ENCODE measurements around the gene NOTCH3. TPM values are rescaled to one million over a fixed set of nuclear protein-coding genes. Genes with fewer than 3 reads are reported as not detected.

Gene NOTCH3
- total RNA-seq, 1 experiment from 2014 or later: 39.4 TPM

DNA sequence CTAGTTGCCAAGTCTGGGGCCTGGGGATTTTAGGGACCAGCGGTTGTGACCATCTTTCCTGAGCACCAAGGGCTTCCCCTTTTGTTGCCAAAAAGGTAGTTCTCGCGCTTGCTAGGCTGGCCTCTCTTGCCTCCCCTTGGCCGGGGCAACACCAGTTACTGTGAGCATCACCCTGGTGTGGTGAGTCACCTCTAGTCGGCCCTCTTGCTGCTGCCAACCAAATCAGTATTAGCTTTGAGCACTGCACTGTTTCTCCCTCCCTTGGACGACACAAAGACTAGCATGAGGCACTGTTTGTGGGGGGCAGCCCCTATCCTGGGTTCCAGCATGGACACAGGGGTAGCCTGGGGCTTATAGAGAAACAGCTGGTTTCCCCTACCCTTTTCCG, 86.6 kb downstream of the NOTCH3 start:
- Histone ChIP-seq H3K9ac (ENCODE audit: low read length) (no peak overlapping the region), H3K4me3 (replicated peaks in 1 of 2; ENCODE audit: low read depth in 1 of 2, low read length in 2 of 2) (no peak overlapping the region), H3K27ac (ENCODE audit: low read depth, low read length) (no peak overlapping the region), H3K79me2 (ENCODE audit: insufficient read depth, low read length) (no peaks in the 10 kb centered on the region), H3K27me3 (ENCODE audit: insufficient read depth, low read length) (no peaks in the 10 kb centered on the region), H3K9me2 (ENCODE audit: insufficient read depth) (no peaks in the 10 kb centered on the region), H3K9me3 (ENCODE audit: control insufficient read depth in 1 of 2, insufficient read depth in 1 of 2, low read depth in 1 of 2, low read length in 2 of 2) (peaks cover 3 to 6% of the 10 kb centered on the region in 2 experiments; a peak in 1 of 4 replicates), H4K20me1 (ENCODE audit: insufficient read depth) (no peaks in the 10 kb centered on the region), H3K4me1 (ENCODE audit: control insufficient read depth in 1 of 2, insufficient read depth in 2 of 2, low read length in 2 of 2) (no peaks in the 10 kb centered on the region; a peak in 1 of 4 replicates), H3K36me3 (ENCODE audit: control insufficient read depth in 1 of 2, insufficient read depth in 2 of 2, low read length in 2 of 2) (peaks cover 23 to 24% of the 10 kb centered on the region in 2 experiments), H3K4me2 (ENCODE audit: low read length) (no peak overlapping the region), H2AFZ (ENCODE audit: low read depth, low read length, poor library complexity, severe bottlenecking) (no peak overlapping the region)
- no peak for ATAC-seq
- RAD21 ChIA-PET (ENCODE audit: low non-redundant PET in 1 of 2, low total read pairs in 2 of 2, uncharacterized antibody in 2 of 2, unreplicated experiment in 2 of 2): no interaction called here
- POLR2A ChIA-PET: interaction anchor here (0.6 kb wide), 1 partner anchor 256 kb away, joined by 3 read pairs; no protein-coding TSS in a partner anchor
- no TSS peak for BruUV-seq (replicated peaks)
- TF ChIP-seq RAD21 (IDR thresholded peaks at IDR 0.05; ENCODE audit: low read depth) (no peak), EZH2phosphoT487 (IDR thresholded peaks at IDR 0.05; ENCODE audit: borderline replicate concordance) (no peak), JUND (IDR thresholded peaks at IDR 0.05) (no peak), CBX3 (IDR thresholded peaks at IDR 0.05; ENCODE audit: low read depth) (no peak), SRF (IDR thresholded peaks at IDR 0.05; ENCODE audit: low read depth) (no peak), EZH2 (IDR thresholded peaks at IDR 0.05) (no peak), YY1 (IDR thresholded peaks at IDR 0.05; ENCODE audit: extremely low read depth, insufficient replicate concordance, low read depth, low read length) (no peak), POLR2AphosphoS5 (IDR thresholded peaks at IDR 0.05; ENCODE audit: low read depth, low read length) (no peak)
- TF ChIP-seq, protein P1, sequence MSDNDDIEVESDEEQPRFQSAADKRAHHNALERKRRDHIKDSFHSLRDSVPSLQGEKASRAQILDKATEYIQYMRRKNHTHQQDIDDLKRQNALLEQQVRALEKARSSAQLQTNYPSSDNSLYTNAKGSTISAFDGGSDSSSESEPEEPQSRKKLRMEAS (IDR thresholded peaks at IDR 0.05): no peak
- TF ChIP-seq, protein P2, sequence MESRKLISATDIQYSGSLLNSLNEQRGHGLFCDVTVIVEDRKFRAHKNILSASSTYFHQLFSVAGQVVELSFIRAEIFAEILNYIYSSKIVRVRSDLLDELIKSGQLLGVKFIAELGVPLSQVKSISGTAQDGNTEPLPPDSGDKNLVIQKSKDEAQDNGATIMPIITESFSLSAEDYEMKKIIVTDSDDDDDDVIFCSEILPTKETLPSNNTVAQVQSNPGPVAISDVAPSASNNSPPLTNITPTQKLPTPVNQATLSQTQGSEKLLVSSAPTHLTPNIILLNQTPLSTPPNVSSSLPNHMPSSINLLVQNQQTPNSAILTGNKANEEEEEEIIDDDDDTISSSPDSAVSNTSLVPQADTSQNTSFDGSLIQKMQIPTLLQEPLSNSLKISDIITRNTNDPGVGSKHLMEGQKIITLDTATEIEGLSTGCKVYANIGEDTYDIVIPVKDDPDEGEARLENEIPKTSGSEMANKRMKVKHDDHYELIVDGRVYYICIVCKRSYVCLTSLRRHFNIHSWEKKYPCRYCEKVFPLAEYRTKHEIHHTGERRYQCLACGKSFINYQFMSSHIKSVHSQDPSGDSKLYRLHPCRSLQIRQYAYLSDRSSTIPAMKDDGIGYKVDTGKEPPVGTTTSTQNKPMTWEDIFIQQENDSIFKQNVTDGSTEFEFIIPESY (IDR thresholded peaks at IDR 0.05; ENCODE audit: extremely low read depth, insufficient replicate concordance, low read length): no peak
- TF ChIP-seq, protein P3, sequence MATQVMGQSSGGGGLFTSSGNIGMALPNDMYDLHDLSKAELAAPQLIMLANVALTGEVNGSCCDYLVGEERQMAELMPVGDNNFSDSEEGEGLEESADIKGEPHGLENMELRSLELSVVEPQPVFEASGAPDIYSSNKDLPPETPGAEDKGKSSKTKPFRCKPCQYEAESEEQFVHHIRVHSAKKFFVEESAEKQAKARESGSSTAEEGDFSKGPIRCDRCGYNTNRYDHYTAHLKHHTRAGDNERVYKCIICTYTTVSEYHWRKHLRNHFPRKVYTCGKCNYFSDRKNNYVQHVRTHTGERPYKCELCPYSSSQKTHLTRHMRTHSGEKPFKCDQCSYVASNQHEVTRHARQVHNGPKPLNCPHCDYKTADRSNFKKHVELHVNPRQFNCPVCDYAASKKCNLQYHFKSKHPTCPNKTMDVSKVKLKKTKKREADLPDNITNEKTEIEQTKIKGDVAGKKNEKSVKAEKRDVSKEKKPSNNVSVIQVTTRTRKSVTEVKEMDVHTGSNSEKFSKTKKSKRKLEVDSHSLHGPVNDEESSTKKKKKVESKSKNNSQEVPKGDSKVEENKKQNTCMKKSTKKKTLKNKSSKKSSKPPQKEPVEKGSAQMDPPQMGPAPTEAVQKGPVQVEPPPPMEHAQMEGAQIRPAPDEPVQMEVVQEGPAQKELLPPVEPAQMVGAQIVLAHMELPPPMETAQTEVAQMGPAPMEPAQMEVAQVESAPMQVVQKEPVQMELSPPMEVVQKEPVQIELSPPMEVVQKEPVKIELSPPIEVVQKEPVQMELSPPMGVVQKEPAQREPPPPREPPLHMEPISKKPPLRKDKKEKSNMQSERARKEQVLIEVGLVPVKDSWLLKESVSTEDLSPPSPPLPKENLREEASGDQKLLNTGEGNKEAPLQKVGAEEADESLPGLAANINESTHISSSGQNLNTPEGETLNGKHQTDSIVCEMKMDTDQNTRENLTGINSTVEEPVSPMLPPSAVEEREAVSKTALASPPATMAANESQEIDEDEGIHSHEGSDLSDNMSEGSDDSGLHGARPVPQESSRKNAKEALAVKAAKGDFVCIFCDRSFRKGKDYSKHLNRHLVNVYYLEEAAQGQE (IDR thresholded peaks at IDR 0.05; ENCODE audit: low read depth): no peak
- TF ChIP-seq, protein P4, sequence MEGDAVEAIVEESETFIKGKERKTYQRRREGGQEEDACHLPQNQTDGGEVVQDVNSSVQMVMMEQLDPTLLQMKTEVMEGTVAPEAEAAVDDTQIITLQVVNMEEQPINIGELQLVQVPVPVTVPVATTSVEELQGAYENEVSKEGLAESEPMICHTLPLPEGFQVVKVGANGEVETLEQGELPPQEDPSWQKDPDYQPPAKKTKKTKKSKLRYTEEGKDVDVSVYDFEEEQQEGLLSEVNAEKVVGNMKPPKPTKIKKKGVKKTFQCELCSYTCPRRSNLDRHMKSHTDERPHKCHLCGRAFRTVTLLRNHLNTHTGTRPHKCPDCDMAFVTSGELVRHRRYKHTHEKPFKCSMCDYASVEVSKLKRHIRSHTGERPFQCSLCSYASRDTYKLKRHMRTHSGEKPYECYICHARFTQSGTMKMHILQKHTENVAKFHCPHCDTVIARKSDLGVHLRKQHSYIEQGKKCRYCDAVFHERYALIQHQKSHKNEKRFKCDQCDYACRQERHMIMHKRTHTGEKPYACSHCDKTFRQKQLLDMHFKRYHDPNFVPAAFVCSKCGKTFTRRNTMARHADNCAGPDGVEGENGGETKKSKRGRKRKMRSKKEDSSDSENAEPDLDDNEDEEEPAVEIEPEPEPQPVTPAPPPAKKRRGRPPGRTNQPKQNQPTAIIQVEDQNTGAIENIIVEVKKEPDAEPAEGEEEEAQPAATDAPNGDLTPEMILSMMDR (IDR thresholded peaks at IDR 0.05 in 2 of 3, conservative IDR thresholded peaks at IDR 0.05 in 1 of 3; ENCODE audit: borderline replicate concordance in 1 of 3, insufficient read depth in 1 of 3, low read depth in 2 of 3, low read length in 2 of 3): no peak
- no peak for DNase-seq (ENCODE audit: low read depth, low spot score)
- intact Hi-C loops (cut with micrococcal nuclease): no loop called here
- CTCF ChIA-PET: no interaction called here
